HUES6 (cell line): ENCODE measurements around the gene CDKL1.
"Not testable (repeated sequence)": the region's sequence is repeated elsewhere in the genome, so short reads cannot be mapped to it uniquely, and the experiment has no call there.

ENCODE experiments used
- H3K27ac ChIP-seq: 2 replicates; pipeline ENCODE4 v1.7.0; 2013; ENCODE audit warnings: low read depth, mild to moderate bottlenecking, low read length, inconsistent platforms
- H3K27me3 ChIP-seq: 2 replicates; pipeline ENCODE4 v1.6.1; 2013; ENCODE audit warnings: low read length; ENCODE audit not compliant: control insufficient read depth, insufficient read depth
- H3K36me3 ChIP-seq: 2 replicates; pipeline ENCODE4 v1.6.1; 2013; ENCODE audit warnings: low read length; ENCODE audit not compliant: control insufficient read depth, insufficient read depth
- H3K4me1 ChIP-seq: 2 replicates; pipeline ENCODE4 v1.6.1; 2013; ENCODE audit warnings: low read length; ENCODE audit not compliant: control insufficient read depth, insufficient read depth
- H3K4me3 ChIP-seq: 2 replicates; pipeline ENCODE4 v1.5.1; 2013; ENCODE audit warnings: low read depth, low read length
- H3K9ac ChIP-seq: one replicate; pipeline ENCODE4 v1.6.1; 2013; ENCODE audit warnings: mild to moderate bottlenecking, low read length
- H3K9me3 ChIP-seq: 2 replicates; pipeline ENCODE4 v1.6.1; 2013; ENCODE audit warnings: low read depth, low read length; ENCODE audit not compliant: control insufficient read depth, insufficient read depth

Gene CDKL1

GRCh38 chr14:50331596-50331995 lies 65.1 kb downstream of the CDKL1 start:
- Histone ChIP-seq H3K27ac (no peak overlapping the region), H3K36me3 (peaks cover 15% of the 10 kb centered on the region), H3K4me1 (peaks cover 16% of the 10 kb centered on the region), H3K4me3 (no peak overlapping the region), H3K27me3 (no peaks in the 10 kb centered on the region), H3K9me3 (no peaks in the 10 kb centered on the region), H3K9ac (no peak overlapping the region)

GRCh38 chr14:50321009-50321660 lies 75.5 kb downstream of the CDKL1 start:
- no peak overlapping the region for H3K4me3 ChIP-seq
- no peak overlapping the region for H3K9ac ChIP-seq
- H3K27ac ChIP-seq = no peak overlapping the region
- peaks cover 3% of the 10 kb centered on the region; the same call in 1 of the 2 replicates for H3K4me1 ChIP-seq
- H3K9me3 ChIP-seq = no peaks in the 10 kb centered on the region
- peaks cover 21% of the 10 kb centered on the region for H3K36me3 ChIP-seq
- H3K27me3 ChIP-seq = no peaks in the 10 kb centered on the region

- peaks cover 3% of the 10 kb centered on the region; the same call in 1 of the 2 replicates for H3K4me1 ChIP-seq
- H3K27ac ChIP-seq = no peak overlapping the region
- no peak overlapping the region for H3K4me3 ChIP-seq
- H3K9ac ChIP-seq = no peak overlapping the region
- no peaks in the 10 kb centered on the region for H3K27me3 ChIP-seq
- H3K36me3 ChIP-seq = peaks cover 16% of the 10 kb centered on the region
- 0 out of 2 replicates have a peak, but pooled peaks cover 2% of the 10 kb centered on the region for H3K9me3 ChIP-seq
These were observed 76.4 kb downstream of the CDKL1 start for GRCh38 chr14:50320283-50320682.

- H3K27ac ChIP-seq = no peak overlapping the region
- H3K27me3 ChIP-seq = no peaks in the 10 kb centered on the region
- H3K9ac ChIP-seq = no peak overlapping the region
- 0 out of 2 replicates have a peak, but pooled peaks cover 2% of the 10 kb centered on the region for H3K9me3 ChIP-seq
- no peak overlapping the region for H3K4me3 ChIP-seq
- H3K36me3 ChIP-seq = peaks cover 16% of the 10 kb centered on the region
- H3K4me1 ChIP-seq = peaks cover 3% of the 10 kb centered on the region; the same call in 1 of the 2 replicates
These were observed 77.0 kb downstream of the CDKL1 start for GRCh38 chr14:50319721-50320120.

- H3K4me1 ChIP-seq = peaks cover 3% of the 10 kb centered on the region; the same call in 1 of the 2 replicates
These were observed 77.4 kb downstream of the CDKL1 start for GRCh38 chr14:50319293-50319692.

GRCh38 chr14:50318031-50318626 lies 78.6 kb downstream of the CDKL1 start:
- no peak overlapping the region for H3K4me3 ChIP-seq
- H3K36me3 ChIP-seq = peaks cover 12% of the 10 kb centered on the region
- H3K4me1 ChIP-seq = peaks cover 5% of the 10 kb centered on the region
- H3K9me3 ChIP-seq = peaks cover 12% of the 10 kb centered on the region
- H3K9ac ChIP-seq = no peak overlapping the region
- H3K27me3 ChIP-seq = no peaks in the 10 kb centered on the region
- no peak overlapping the region for H3K27ac ChIP-seq

More at GRCh38 chr14:50319293-50319692, 77.4 kb downstream of the CDKL1 start:
- Histone ChIP-seq H3K9me3 (peaks cover 4% of the 10 kb centered on the region), H3K27me3 (no peaks in the 10 kb centered on the region), H3K36me3 (peaks cover 16% of the 10 kb centered on the region), H3K9ac (no peak overlapping the region), H3K27ac (no peak overlapping the region), H3K4me3 (no peak overlapping the region)

GRCh38 chr14:50314098-50314497 lies 82.6 kb downstream of the CDKL1 start:
- not testable (repeated sequence) for H3K9ac ChIP-seq, H3K4me3 ChIP-seq, H3K36me3 ChIP-seq, H3K4me1 ChIP-seq, H3K27ac ChIP-seq, H3K27me3 ChIP-seq
- H3K9me3 ChIP-seq = peaks cover 12% of the 10 kb centered on the region

GRCh38 chr14:50312734-50313054 lies 84.0 kb downstream of the CDKL1 start:
- Histone ChIP-seq H3K36me3 (peaks cover 7% of the 10 kb centered on the region; the same call in 1 of the 2 replicates), H3K4me1 (peaks cover 5% of the 10 kb centered on the region), H3K9me3 (peaks cover 12% of the 10 kb centered on the region), H3K27ac (peak overlapping the region; percentile 80; the same call in 1 of the 2 replicates), H3K9ac (peak overlapping the region; percentile 65), H3K27me3 (no peaks in the 10 kb centered on the region), H3K4me3 (peak overlapping the region; percentile 75)

GRCh38 chr14:50311972-50312733 lies 84.5 kb downstream of the CDKL1 start, which contains the start of the genes DMAC2L and L2HGDH:
DMAC2L (plus strand) TSS chr14:50312324; CDS start chr14:50321488, 9,164 bp downstream.
L2HGDH (minus strand) TSS chr14:50312229; CDS start chr14:50312150, 79 bp downstream.
- H3K36me3 ChIP-seq = peaks cover 7% of the 10 kb centered on the region; the same call in 1 of the 2 replicates
- H3K9me3 ChIP-seq = peaks cover 12% of the 10 kb centered on the region
- peak within 1 kb of the TSS; percentile 80 for H3K27ac ChIP-seq
- H3K9ac ChIP-seq = peak within 1 kb of the TSS; percentile 82
- H3K27me3 ChIP-seq = no peaks in the 10 kb centered on the region
- peaks cover 5% of the 10 kb centered on the region for H3K4me1 ChIP-seq
- H3K4me3 ChIP-seq = peak within 1 kb of the TSS; percentile 75

- Histone ChIP-seq H3K9ac (peak overlapping the region; percentile 82), H3K9me3 (peaks cover 12% of the 10 kb centered on the region), H3K4me1 (peaks cover 5% of the 10 kb centered on the region), H3K36me3 (peaks cover 7% of the 10 kb centered on the region; the same call in 1 of the 2 replicates), H3K4me3 (peak overlapping the region; percentile 75), H3K27ac (peak overlapping the region; percentile 80), H3K27me3 (no peaks in the 10 kb centered on the region)
These were observed 85.2 kb downstream of the CDKL1 start for GRCh38 chr14:50311337-50311971.
